Thyroid gland (tissue), 4 donors: ENCODE data around the gene KATNAL2. TPM values are rescaled to one million over a fixed set of nuclear protein-coding genes. Genes with fewer than 3 reads are reported as not detected.
A peak's percentile ranks its signal among the peaks of the same experiment; 100 is the strongest.

Experiments
- DNase-seq, 2 donors: peaks; one replicate each; pipeline ENCODE4 v3.0.0-alpha.2; 2019
- H3K27ac ChIP-seq, 3 donors: fragments of 200-600 bp; sonication (generic); 1 replicate in 2 of 3; 2 replicates in 1 of 3; pipeline ENCODE4 v1.5.1; 2016 to 2019; ENCODE audit warnings: mild to moderate bottlenecking in 1 of 3, moderate library complexity in 1 of 3
- H3K27me3 ChIP-seq: fragments of 200-600 bp; sonication (generic); one replicate; pipeline ENCODE4 v1.5.1; 2019
- H3K36me3 ChIP-seq, 2 donors: fragments of 200-600 bp; sonication (generic); one replicate each; pipeline ENCODE4 v1.5.1; 2016 to 2019
- H3K4me1 ChIP-seq, 2 donors: fragments of 200-600 bp; sonication (generic); one replicate each; pipeline ENCODE4 v1.5.1; 2017 to 2019
- H3K4me3 ChIP-seq, 3 donors: fragments of 200-600 bp; sonication (generic); replicated peaks in 1 of 3; 1 replicate in 2 of 3; 2 replicates in 1 of 3; pipeline ENCODE4 v1.5.1; 2016; ENCODE audit warnings: mild to moderate bottlenecking in 1 of 3
- H3K9me3 ChIP-seq: fragments of 200-600 bp; sonication (generic); one replicate; pipeline ENCODE4 v1.5.1; 2017
- POLR2A ChIP-seq, 2 donors: fragments of 450-650 bp; IDR thresholded peaks; one replicate each; pipeline ENCODE4 v1.6.1; 2017; ENCODE audit warnings: antibody characterized with exemption in 2 of 2, mild to moderate bottlenecking in 2 of 2, moderate library complexity in 1 of 2
- WGBS, 2 donors: methylation state at CpG; one replicate each; pipeline ENCODE4 v1.1.5; 2017; 5-methylcytosine and 5-hydroxymethylcytosine counted together
- intact Hi-C: fragments of 100-400 bp; cut with DNase I; formaldehyde crosslinking; loops from one replicate; pipeline ENCODE4 v1.15.1; 2023
- total RNA-seq, 4 donors: library from RNA; depleted of rRNA; stranded (reverse); fragments of >200 nt; gene quantifications; one replicate each; pipeline ENCODE4 v1.2.3, GENCODE V29; 2016
- TF ChIP-seq, protein P1 (sequence below), 6 experiments: fragments of 200-600 bp in 3 of 6; fragments of 450-650 bp in 3 of 6; sonication (generic) in 3 of 6; IDR thresholded peaks; one replicate each; pipeline ENCODE4 v1.5.1; 2016 to 2019; ENCODE audit warnings: antibody characterized with exemption in 6 of 6, mild to moderate bottlenecking in 2 of 6, inconsistent platforms in 1 of 6, moderate library complexity in 1 of 6

KATNAL2 gene, protein sequence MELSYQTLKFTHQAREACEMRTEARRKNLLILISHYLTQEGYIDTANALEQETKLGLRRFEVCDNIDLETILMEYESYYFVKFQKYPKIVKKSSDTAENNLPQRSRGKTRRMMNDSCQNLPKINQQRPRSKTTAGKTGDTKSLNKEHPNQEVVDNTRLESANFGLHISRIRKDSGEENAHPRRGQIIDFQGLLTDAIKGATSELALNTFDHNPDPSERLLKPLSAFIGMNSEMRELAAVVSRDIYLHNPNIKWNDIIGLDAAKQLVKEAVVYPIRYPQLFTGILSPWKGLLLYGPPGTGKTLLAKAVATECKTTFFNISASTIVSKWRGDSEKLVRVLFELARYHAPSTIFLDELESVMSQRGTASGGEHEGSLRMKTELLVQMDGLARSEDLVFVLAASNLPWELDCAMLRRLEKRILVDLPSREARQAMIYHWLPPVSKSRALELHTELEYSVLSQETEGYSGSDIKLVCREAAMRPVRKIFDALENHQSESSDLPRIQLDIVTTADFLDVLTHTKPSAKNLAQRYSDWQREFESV
- 100 to 1,000 TPM in 1 of 4 donors, 10 to 100 TPM in 3; 11.3 to 104 (median 63.3) TPM for total RNA-seq

DNA sequence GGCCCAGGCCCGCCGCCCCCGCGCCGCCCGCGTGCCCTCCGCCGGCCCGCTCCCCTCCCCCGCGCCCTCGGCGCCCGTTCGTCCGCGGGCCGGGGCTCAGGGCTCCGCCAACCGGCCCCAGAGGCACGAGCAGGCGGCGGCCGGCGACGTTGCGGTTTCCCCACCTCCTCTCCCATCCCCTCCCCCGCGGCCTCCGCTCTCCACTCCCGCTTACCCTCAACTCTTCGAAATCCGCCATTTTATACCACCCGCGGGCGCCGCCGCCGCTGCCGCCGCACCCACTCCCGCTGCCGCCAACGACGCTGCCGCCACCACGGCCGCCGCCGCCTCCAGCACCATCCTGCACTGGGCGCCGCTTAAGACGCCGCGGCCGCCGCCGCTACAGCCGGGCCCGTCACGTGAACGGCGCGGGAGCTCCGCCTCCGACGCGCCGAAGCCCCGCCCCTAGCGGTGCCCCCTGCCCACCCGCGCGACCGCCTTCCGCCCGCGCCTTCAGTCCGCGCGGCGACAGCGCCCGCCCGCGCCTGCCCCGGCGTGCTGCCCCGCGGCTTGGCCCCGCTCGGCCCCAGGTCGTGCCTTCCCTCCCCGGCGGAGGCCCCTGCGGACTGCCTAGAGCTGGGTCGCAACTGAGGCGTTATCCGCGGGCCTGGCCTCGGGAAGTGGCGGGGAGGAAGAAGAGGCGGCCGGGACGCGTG is at the start of gene KATNAL2, which contains the start of gene PIAS2:
TSS of gene KATNAL2 (plus strand) at position 495 of the 695 bp plus-strand sequence. CDS start 29,271 bp downstream, outside the sequence.
TSS of gene PIAS2 (minus strand) at position 400 of the 695 bp plus-strand sequence. CDS start at position 238, 162 bp downstream.
- intact Hi-C loops, result no loop called here
- Histone ChIP-seq H3K27ac (peak within 1 kb of the TSS; percentile 79 to 99 (median 87)), H3K4me3 (peak within 1 kb of the TSS; percentile 68 to 93 (median 77)), H3K27me3 (no peaks in the 10 kb centered on the region), H3K9me3 (no peaks in the 10 kb centered on the region), H3K4me1 (peaks cover 8 to 13% of the 10 kb centered on the region in 2 donors), H3K36me3 (no peaks in the 10 kb centered on the region)
- 0% methylated on average over 9 to 36 of the region's 107 CpGs for WGBS, 2 donors
- peak; percentile 81 to 82 for DNase-seq
- TF ChIP-seq POLR2A (IDR thresholded peaks at IDR 0.05), result peak; percentile 71 to 98
- TF ChIP-seq, protein P1, sequence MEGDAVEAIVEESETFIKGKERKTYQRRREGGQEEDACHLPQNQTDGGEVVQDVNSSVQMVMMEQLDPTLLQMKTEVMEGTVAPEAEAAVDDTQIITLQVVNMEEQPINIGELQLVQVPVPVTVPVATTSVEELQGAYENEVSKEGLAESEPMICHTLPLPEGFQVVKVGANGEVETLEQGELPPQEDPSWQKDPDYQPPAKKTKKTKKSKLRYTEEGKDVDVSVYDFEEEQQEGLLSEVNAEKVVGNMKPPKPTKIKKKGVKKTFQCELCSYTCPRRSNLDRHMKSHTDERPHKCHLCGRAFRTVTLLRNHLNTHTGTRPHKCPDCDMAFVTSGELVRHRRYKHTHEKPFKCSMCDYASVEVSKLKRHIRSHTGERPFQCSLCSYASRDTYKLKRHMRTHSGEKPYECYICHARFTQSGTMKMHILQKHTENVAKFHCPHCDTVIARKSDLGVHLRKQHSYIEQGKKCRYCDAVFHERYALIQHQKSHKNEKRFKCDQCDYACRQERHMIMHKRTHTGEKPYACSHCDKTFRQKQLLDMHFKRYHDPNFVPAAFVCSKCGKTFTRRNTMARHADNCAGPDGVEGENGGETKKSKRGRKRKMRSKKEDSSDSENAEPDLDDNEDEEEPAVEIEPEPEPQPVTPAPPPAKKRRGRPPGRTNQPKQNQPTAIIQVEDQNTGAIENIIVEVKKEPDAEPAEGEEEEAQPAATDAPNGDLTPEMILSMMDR (IDR thresholded peaks at IDR 0.05), result peak in 1 of 6 experiments; percentile 3

DNA sequence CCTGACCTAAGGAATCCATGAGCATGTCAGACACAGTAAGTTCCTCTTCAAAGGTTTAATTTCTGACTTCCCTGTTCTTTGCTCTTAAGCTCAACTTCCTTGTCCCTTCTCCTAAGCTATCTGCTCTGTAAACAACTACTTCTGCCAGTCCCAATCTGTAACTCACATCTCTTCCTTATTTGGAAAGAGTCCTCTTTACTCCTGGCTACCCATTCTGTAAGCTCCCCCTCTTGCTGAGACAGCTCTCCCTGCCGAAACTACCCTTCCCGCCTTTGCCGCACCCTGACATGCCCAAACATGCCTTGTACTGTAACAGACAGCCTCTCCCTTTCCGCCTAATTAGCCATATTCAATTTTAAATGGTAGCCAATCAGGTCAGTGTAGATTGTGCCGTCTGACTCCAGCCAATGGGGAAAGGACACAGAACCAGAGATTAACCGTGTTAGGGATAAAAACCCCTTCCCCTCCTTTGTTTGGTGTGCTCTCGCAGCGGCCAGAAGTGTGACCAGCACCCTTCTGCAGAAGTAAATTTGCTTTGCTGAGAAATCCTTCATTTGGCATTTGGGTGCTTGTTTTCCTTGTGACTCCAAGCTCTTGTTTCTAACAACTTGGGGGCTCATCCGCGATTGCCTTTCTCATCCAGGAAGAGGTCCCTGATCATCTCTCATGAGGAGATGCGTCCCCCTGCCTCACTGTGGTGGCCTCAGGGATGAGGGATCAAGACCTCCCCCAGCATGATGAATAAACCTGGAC is 49.1 kb upstream of the KATNAL2 start:
- no peaks in the 10 kb centered on the region for H3K4me1 ChIP-seq
- TF ChIP-seq POLR2A (IDR thresholded peaks at IDR 0.05), result no peak
- TF ChIP-seq, protein P1 (IDR thresholded peaks at IDR 0.05), result no peak
- DNase-seq, result no peak
- no peak overlapping the region for H3K27ac ChIP-seq
- WGBS, 2 donors, result 96 to 99% methylated on average over 11 of the region's 11 CpGs
- no peak overlapping the region for H3K4me3 ChIP-seq
- no peaks in the 10 kb centered on the region for H3K9me3 ChIP-seq
- H3K36me3 ChIP-seq, result no peaks in the 10 kb centered on the region
- no peaks in the 10 kb centered on the region for H3K27me3 ChIP-seq
- intact Hi-C loops, result no loop called here

DNA sequence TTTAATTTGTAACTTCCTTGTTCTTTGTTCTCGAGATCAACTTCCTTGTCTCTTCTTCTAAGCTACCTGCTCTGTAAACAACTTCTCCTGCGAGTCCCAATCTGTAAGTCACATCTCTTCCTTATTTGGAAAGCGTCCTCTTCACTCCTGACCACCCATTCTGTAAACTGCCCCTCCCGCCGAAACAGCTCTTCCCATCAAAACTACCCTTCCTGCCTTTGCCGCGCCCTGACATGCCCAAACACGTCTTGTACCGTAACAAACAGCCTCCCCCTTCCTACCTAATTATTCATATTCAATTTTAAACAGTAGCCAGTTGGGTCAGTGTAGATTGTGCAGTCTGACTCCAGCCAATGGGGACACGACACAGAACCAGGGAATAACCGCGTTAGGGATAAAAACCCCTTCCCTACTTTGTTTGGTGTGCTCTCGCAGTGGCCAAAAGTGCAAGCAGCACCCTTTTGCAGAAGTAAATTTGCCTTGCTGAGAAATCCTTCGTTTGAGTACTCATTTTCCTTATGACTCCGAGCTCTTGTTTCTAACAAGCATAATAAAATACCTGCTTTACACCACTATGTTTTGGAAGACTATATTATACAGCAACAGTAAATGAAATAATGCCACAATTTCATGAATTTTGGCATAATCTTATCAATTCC is 39.9 kb upstream of the KATNAL2 start:
- TF ChIP-seq POLR2A (IDR thresholded peaks at IDR 0.05), result no peak
- TF ChIP-seq, protein P1 (IDR thresholded peaks at IDR 0.05), result no peak
- no peak for DNase-seq
- H3K9me3 ChIP-seq, result no peaks in the 10 kb centered on the region
- WGBS, 2 donors, result 95 to 96% methylated on average over 15 of the region's 15 CpGs
- no peak overlapping the region for H3K4me3 ChIP-seq
- intact Hi-C loops, result no loop called here
- no peak overlapping the region for H3K27ac ChIP-seq
- no peaks in the 10 kb centered on the region for H3K4me1 ChIP-seq
- H3K27me3 ChIP-seq, result no peaks in the 10 kb centered on the region
- H3K36me3 ChIP-seq, result no peaks in the 10 kb centered on the region

DNA sequence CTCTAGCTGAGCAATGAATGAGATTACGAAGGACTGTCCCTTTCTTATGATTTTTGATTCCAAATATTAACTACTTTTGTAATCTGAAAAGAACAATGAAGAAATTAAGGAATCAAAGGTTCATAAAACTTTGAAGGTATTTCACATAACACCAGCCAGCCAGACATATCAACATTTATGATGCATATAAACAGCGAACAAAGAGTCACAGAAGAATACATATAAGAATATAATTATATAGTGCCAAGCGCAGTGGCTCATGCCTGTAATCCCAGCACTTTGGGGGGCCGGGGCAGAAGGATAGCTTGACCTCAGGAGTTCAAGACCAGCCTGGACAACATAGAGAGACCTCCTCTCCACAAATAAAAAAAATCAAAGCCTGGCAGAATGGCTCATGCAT is 34.2 kb upstream of the KATNAL2 start:
- DNase-seq, result no peak
- Histone ChIP-seq H3K27me3 (no peaks in the 10 kb centered on the region), H3K4me3 (no peak overlapping the region), H3K9me3 (no peaks in the 10 kb centered on the region), H3K27ac (no peak overlapping the region), H3K36me3 (no peaks in the 10 kb centered on the region), H3K4me1 (no peaks in the 10 kb centered on the region)
- 95 to 99% methylated on average over 4 of the region's 4 CpGs for WGBS, 2 donors
- TF ChIP-seq, protein P1 (IDR thresholded peaks at IDR 0.05), result no peak
- TF ChIP-seq POLR2A (IDR thresholded peaks at IDR 0.05), result no peak
- intact Hi-C loops, result no loop called here
